ENCODE measurements around the gene SCGB1C1.
A peak's percentile ranks its signal among the peaks of the same experiment; 100 is the strongest.
"Not testable (repeated sequence)": the region's sequence is repeated elsewhere in the genome, so short reads cannot be mapped to it uniquely, and the experiment has no call there.

The SCGB1C1 gene
- 0 reads per million in 3 experiments for total RNA-seq

- DNase-seq: not testable (repeated sequence)
Observed at GRCh38 chr11:192674-193128, at the start of gene SCGB1C1. SCGB1C1 (plus strand) TSS chr11:193078; CDS start chr11:193100, 22 bp downstream.

DNA sequence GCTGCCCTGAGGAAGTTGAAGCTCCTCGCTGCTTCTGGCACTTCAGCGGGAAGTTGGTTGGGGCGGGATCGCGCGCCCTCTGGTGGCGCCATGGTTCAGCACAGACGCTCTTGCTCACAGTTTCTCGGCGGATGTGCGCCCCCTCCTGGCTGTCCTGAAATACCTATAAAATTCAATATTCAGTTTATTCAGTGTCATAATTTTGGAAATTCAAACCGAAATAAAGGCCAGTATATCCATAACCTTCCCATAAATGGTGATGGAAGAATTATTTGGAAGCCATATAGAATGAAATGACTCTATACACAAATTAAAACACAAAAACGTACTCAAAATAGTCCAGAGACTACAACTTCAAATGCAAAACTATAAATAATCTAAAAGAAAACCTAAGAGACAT, 12.6 kb upstream of the SCGB1C1 start:
- DNase-seq: not testable (repeated sequence)

DNA sequence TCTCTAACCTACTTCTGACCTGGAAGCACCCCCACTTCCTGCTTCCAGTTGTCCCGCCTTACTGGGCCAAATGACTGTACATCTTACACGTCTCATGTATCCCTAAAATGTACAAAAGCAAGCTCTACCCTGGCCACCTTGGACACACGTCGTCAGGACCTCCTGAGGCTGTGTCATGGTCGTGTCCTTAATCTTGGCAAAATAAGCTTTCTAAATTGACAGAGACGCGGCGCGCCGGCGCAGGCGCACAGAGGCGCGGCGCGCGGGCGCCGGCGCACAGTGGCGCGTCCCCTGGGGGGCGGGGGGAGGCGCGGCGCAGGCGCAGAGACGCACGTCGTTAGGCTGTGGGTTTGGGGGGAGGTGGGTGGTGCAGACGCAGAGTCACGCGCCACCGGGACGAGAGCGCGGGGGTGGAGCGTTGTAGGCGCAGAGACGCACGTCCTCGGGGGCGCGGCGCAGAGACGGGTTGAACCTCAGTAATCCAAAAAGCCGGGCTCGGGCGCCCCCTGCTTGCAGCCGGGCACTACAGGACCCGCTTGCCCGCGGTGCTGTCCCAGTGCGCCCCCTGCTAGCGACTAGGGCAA, 3.6 kb upstream of the SCGB1C1 start:
- not testable (repeated sequence) for DNase-seq

DNA sequence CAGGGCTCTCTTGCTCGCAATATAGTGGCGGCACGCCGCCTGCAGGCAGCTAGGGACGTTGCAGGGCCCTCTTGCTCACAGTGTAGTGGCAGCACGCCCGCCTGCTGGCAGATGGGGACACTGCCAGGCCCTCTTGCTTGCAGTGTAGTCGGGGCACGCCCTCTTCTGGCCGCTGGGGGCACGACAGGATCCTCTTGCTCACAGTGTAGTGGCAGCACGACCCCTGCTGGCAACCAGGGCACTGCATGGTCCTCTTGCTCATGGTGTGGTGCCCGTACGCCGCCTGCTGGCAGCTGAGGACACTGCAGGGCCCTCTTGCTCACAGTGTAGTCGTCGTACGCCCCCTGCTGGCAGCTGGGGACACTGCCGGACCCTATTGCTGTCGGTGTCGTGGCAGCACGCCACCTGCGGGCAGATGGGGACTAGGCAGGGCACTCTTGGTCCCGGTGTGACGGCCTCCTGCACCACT, 3.0 kb upstream of the SCGB1C1 start:
- DNase-seq: peak; percentile 49

GRCh38 chr11:190546-190945, 2.3 kb upstream of the SCGB1C1 start:
- not testable (repeated sequence) for DNase-seq

DNA sequence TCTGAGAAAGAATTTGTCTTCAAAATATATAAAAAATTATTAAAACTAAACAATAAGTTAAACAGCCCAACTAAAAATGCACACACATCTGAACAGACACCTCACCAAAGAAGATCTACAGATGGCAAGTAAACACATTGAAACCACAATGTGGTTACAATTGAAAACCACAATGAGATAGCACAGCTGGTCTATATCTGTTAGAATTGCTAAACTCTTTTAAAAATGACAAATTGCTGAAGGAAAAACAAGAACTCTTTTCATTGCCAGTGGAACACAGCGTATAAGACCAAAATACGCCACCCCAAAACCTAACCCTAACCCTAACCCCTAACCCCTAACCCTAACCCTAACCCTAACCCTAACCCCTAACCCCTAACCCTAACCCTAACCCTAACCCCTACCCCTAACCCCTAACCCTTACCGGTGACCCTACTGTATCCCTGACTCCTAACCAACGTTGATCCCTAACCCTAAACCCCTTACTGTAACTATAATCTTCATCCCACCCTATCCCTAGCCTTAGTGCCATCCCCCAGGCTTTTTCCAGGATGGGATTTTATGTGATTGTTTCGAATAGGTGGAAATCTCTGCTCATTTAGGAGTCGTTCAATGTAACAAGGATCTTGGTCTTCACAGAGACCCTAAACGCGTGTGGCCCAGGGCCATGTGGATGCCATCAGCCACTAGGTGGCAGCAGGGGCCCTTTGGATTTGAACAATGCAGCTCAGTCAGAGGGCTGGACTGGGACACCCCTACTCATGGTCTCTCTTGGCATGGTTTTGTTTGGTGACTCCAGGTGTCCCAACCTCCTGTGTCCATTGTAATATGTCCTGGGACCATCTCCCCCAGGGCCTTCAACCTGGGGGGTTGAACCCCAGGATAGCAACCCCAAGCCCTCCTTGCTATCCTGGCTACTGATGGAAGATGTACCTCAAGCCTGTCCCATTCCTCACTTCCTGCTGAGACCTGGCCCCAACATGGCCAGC, 1.1 kb upstream of the SCGB1C1 start:
- peak; percentile 37 for DNase-seq

DNA sequence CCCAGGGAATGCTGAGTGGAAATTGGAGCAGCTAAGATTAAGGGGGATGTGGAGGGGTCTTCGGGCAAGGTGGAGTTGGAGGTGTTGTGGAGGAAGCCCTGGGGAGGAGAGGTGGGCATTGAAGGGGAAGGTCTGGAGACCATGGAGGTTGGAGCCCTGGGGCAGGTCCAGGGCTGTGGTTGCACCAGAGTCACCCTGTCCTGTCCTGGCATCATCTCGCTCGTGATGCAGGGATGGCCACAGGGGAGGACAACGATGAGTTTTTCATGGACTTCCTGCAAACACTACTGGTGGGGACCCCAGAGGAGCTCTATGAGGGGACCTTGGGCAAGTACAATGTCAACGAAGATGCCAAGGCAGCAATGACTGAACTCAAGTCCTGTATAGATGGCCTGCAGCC, 603 bp downstream of the SCGB1C1 start:
- not testable (repeated sequence) for DNase-seq

- DNase-seq: no peak
Observed at GRCh38 chr11:196786-197731, 4.2 kb downstream of the SCGB1C1 start.

DNA sequence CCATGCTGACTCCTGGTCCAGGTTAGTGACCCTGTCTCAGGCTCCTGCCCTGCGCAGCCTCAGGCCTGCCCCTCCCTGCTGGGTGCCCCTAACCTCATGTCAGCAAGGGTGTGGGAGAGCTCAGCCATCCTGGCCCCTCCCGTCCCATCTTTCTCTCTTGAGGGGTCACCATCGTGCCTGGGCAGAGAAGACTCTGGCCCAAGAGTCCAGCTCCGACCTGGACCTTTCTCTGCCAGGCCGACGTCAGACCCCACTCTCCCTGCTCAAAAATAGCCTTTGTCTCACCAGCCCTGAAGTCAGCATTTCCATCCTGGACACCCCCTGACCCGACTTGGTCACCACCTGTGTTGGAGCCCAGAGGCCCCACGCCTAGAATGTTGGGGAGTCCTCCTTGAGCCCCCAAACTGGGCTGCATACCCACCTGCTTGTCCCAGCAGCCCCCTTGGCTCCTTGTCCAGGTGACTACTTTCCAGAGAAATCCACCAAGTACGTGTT, 4.9 kb downstream of the SCGB1C1 start:
- DNase-seq: no peak

DNA sequence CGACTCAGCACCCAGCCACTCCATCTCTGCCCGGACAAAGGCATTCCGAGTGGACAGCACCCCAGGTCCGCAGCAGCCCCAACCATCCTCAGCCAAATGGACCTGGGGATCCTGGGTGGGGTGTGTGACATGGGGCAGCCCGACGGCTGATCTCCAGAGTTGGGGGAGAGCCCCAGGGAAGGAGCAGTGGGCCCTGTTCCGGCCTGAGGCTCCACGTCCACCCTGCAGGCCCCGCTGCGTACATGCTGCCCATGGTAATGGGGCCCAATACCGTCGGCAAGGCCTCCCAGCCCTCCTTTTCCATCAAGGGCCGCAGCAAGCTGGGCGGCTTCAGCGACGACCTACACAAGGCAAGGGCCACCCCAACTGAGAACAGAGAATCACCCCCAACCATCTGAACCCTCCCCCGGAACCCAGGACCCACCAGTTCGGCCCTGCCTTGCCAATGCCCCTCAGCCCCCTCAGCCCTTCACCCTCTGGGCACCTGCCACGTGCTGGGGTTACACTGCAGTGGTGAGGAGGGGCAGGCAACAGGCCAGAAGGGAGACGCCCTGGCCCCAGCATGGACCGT, 5.4 kb downstream of the SCGB1C1 start:
- DNase-seq: no peak

- no peak for DNase-seq
Observed at GRCh38 chr11:199004-199581, 6.2 kb downstream of the SCGB1C1 start.

DNA sequence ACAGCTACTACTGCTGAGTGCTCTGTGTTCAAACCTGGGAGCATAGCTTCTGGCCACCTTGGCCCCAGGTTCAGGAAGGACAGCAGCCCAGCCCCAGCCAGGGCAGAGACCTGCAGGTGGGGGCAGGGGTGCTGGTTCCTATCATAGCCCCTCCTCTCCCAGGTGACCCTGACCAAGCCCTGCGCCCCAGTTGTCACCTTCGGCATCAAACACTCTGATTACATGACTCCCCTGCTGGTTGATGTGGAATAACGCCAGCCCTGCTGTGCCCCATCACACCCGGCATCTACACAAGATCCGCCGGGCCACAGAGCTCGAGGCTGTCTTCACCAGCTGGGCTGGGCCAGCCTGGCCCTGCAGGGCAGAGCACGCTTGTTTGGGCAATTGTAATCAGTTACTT, 6.9 kb downstream of the SCGB1C1 start:
- no peak for DNase-seq

GRCh38 chr11:200224-201003, 7.5 kb downstream of the SCGB1C1 start:
- DNase-seq: no peak

GRCh38 chr11:201966-202365, 9.1 kb downstream of the SCGB1C1 start:
- DNase-seq: no peak

DNA sequence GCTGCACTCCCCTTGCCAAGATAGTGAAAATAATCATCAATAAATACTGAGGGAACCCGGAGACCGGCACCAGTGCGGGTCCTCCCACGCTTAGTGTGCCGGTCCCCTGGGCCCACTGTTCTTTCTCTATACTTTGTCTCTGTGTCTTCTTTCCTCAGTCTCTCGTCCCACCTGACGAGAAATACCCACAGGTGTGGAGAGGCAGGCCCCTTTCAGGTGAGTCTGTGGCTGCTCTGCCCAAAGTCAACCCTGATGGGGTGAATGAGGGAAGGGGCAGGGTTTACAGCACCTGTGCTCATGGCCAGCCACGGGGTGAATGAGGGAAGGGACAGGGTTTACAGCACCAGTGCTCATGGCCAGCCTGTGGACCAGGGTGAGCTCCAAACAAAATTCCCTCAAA, 9.6 kb downstream of the SCGB1C1 start:
- no peak for DNase-seq

- DNase-seq: no peak
Observed at GRCh38 chr11:203056-203944, 10.4 kb downstream of the SCGB1C1 start.

DNA sequence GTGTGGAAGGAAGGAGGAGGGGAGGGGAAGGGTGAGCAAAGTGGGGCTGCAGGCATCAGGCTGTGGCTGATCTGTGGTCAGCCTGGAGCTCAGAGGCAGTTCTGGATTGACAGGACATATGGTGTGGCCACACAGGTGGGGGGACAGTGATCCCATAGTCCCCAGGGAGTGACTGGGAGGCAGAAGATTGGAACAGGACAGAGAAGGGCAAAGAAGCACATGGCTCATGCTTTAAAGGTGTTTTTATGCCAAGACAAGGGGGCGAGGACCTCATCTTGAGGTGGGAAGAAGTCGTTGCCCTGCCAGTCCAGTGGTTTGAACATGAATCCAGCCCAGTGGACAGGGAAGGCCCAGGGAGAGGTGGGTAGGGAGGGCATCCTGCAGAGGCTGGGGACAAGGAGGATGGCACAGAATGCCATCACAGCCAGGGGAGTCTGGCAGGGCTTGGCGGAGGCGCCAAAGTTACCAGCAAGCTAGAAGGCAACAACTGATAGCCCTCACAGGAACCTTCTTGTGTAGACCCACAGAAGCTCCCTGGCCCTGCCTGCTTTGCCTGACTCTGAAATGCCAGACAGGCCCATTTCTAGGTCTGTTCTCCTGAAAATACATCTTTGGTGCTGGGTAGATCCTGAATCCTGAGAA, 11.2 kb downstream of the SCGB1C1 start:
- DNase-seq: no peak

GRCh38 chr11:204587-205109, 11.8 kb downstream of the SCGB1C1 start:
- DNase-seq: no peak

All from central memory CD4-positive, alpha-beta T cell (primary cell).